ENCODE measurements around the gene PRDM15.
A peak's percentile ranks its signal among the peaks of the same experiment; 100 is the strongest.

The PRDM15 gene

DNA sequence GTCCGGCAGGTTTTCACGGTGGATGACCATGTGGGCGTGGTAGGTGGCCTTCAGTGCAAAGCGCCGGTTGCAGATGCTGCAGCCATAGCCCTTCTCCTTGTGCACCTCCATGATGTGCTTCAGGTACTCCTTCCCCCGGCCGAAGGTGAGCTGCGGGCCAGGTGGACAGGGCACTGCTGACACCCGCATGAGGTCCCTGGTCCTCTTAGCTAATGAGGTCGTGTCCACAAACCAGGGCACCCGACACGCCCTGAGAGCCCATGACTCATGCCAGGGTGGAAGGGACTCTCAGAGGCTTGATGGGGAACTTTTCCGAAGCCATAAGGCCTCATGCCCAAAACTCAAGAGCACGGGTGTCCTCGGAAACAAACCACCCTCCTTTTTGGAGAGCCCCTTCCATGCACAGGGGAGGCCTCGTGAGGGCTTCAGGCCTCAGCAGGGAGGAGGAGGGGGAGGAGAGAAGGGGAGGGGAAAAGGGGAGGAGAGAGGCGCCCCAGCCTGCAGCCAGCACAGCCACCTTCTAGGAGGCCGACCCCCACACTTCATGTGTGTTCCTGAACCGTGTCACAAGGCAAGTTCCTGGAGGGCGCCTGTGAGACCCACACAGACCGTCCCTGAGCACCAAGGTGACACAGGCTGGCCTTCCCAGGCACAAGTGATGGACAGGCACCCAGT is 57.9 kb downstream of the PRDM15 start:
- DNase-seq (ENCODE audit: low read depth), result no peak
- TF ChIP-seq, protein P1, sequence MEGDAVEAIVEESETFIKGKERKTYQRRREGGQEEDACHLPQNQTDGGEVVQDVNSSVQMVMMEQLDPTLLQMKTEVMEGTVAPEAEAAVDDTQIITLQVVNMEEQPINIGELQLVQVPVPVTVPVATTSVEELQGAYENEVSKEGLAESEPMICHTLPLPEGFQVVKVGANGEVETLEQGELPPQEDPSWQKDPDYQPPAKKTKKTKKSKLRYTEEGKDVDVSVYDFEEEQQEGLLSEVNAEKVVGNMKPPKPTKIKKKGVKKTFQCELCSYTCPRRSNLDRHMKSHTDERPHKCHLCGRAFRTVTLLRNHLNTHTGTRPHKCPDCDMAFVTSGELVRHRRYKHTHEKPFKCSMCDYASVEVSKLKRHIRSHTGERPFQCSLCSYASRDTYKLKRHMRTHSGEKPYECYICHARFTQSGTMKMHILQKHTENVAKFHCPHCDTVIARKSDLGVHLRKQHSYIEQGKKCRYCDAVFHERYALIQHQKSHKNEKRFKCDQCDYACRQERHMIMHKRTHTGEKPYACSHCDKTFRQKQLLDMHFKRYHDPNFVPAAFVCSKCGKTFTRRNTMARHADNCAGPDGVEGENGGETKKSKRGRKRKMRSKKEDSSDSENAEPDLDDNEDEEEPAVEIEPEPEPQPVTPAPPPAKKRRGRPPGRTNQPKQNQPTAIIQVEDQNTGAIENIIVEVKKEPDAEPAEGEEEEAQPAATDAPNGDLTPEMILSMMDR (IDR thresholded peaks at IDR 0.05; ENCODE audit: low read depth, low read length, missing control alignments), result no peak

DNA sequence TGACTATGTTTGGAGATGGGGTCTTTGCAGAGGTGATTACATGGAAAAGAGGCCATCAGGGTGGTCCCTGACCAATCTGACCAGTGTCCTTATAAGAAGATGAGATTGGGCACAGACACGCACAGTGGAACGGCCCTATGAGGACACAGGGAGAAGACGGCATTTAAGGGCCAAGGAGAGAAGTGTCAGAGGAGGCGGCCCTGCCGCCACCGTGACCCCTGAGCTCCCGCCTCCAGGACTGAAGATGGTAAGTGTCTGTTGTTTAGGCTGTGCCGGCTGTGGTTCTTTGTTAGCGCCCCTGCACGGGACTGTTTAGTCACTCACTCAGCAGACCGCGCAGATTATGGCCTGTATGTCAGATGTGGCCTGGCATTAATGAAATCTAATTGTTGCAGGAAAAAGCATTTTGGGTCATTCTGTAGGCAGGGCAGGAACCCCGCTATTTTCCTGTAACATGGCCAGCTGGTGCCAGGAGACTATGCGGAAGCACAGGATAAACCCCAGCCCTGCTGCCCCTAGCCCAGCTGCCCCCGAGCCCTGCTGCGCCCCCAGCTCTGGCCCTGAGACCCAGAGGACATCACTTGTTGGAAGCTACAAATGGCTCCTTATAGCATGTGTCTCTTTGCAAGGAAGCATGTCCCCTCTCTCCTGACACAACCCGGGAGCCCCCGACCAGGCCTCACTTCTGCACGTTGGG is 58.6 kb downstream of the PRDM15 start:
- TF ChIP-seq, protein P1 (IDR thresholded peaks at IDR 0.05; ENCODE audit: low read depth, low read length, missing control alignments), result no peak

More for the DNA sequence above, 57.9 kb downstream of the PRDM15 start:
- no peak overlapping the region for H3K4me3 ChIP-seq (ENCODE audit: low read depth, low read length)

DNA sequence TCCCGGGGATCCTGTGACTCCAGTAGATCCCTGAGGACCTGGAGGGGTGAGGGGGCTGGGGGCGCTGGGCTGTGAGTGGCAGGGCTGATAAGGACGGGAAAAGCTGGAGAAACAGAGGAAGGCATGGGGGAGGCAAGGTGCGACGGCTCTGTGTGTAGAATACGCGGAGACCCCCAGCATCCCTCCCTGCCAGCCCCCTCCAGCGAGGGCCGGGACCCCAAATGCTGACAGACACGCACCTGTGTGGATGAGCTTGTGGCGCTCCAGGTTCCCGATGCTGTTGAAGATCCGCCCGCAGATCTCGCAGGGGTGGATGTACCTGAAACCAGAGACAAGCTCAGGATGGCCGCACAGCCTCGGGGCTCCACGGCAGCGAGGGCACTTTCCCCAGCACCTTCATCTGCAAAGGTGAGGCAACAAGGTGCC is 59.3 kb downstream of the PRDM15 start:
- DNase-seq (ENCODE audit: low read depth), result no peak
- no peak overlapping the region for H3K4me3 ChIP-seq (ENCODE audit: low read depth, low read length)
- TF ChIP-seq, protein P1 (IDR thresholded peaks at IDR 0.05; ENCODE audit: low read depth, low read length, missing control alignments), result no peak

More for the DNA sequence above, 58.6 kb downstream of the PRDM15 start:
- no peak for DNase-seq (ENCODE audit: low read depth)
- no peak overlapping the region for H3K4me3 ChIP-seq (ENCODE audit: low read depth, low read length)

DNA sequence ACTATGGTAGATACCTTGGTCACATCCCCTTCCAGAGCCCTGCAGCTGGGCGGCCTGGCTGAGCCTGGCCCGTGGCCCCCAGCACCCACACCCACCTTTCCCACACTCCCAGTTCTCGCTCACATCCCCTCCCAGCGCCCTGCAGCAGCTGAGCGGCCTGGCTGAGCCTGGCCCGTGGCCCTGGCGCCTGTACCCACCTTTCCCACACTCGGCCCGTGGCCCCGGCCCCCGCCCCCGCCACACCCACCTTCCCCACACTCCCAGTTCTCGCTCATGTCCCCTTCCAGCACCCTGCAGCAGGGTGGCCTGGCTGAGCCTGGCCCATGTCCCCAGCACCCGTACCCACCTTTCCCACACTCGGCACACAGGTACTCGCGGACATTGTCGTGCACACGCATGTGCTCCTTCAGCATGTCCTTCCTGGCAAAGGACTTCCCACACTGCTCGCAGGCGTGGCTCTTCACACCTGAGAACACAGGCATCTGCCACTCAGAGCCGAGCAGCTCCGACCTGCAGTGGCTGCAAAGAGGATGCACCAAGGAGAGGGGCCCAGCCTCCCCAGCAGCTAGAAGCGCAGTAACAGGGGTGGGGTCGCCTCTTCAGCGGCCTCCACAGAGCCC is 59.8 kb downstream of the PRDM15 start:
- TF ChIP-seq, protein P1 (IDR thresholded peaks at IDR 0.05; ENCODE audit: low read depth, low read length, missing control alignments), result no peak
- no peak for DNase-seq (ENCODE audit: low read depth)
- no peak overlapping the region for H3K4me3 ChIP-seq (ENCODE audit: low read depth, low read length)

DNA sequence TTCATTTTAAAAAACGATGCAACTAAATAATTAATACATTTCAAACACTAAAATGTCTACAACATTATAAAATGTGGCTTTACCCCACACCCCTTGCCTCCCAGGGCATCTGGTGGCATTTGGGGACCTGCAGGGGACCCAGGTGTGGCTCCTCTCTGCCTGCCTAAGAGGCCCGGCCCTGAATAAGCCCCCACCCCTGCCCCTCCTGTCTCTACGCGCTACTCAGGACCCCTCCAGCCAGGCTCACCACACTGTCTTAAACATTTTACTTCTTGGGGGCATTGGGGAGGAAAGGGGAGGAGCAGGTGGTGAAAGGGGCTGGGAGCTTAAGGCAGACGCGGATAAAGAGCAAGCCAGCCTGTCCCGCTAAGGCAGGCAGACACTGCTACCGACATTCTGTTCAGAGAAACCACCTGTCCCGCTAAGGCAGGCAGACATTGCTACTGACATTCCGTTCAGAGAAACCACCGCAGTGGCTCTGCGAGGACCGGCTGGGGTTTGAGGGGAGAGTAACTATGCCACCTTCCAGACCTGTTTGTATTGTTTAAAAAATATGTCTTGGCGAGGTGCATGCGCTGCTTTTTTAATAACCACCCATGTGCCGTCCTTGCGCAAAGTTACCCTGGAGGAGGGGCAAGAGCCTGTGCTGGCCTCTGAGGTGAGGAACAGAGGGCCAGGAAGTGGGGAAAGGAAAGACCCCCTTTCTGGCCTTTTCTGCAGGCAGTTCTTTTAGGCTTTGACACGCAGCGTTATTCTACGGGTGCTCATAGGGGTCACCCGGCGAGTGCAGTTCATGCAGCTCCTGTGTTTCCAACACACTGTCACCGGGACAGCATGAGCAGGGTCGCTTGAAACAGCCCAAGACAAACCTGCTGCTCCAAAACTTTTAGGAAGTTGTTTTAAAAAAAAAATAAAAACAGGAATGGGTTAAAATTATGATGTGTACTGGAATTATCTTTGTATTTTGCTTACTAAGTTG is 61.0 kb downstream of the PRDM15 start:
- H3K4me3 ChIP-seq (ENCODE audit: low read depth, low read length), result no peak overlapping the region
- no peak for DNase-seq (ENCODE audit: low read depth)
- TF ChIP-seq, protein P1 (IDR thresholded peaks at IDR 0.05; ENCODE audit: low read depth, low read length, missing control alignments), result no peak

DNA sequence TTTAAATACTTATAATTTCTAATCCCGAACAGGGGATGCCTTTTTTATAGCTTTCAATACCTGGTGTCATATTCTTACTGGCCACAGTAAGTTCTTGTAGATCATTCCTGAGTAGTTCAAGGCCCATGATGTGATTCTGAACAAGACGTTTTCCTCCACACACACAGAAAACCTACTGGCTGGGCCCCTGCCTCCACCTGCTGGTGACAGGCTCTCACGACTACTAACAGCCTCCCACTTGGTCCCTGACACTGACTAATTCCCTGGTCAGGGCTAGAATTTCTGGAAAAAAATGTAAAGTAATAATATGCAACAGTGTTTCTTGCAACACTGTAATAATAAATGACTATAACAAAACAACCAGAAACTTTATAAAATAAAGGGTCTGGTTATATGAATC is 61.9 kb downstream of the PRDM15 start:
- TF ChIP-seq, protein P1 (IDR thresholded peaks at IDR 0.05; ENCODE audit: low read depth, low read length, missing control alignments), result peak; percentile 68
- DNase-seq (ENCODE audit: low read depth), result no peak
- no peak overlapping the region for H3K4me3 ChIP-seq (ENCODE audit: low read depth, low read length)
